Fibroblast of gingiva (primary cell): ENCODE results near the gene LRRFIP1.
A peak's percentile ranks its signal among the peaks of the same experiment; 100 is the strongest.
"Not testable (repeated sequence)": the region's sequence is repeated elsewhere in the genome, so short reads cannot be mapped to it uniquely, and the experiment has no call there.

Experiments used
- DNase-seq: peaks from one replicate; pipeline ENCODE4 v3.0.0-alpha.2; 2011; ENCODE audit warnings: low read depth

Gene LRRFIP1

GRCh38 chr2:237597196-237598145 is 29.9 kb upstream of the LRRFIP1 start:
- no peak for DNase-seq

GRCh38 chr2:237598468-237599208 is 28.7 kb upstream of the LRRFIP1 start:
- no peak for DNase-seq

- no peak for DNase-seq
Measured at GRCh38 chr2:237599465-237600110, 27.8 kb upstream of the LRRFIP1 start.

GRCh38 chr2:237600205-237600846 is 27.1 kb upstream of the LRRFIP1 start:
- peak; percentile 77 for DNase-seq

- DNase-seq = no peak
Measured at GRCh38 chr2:237601453-237602116, 25.8 kb upstream of the LRRFIP1 start.

GRCh38 chr2:237602409-237602808 is 25.0 kb upstream of the LRRFIP1 start:
- no peak for DNase-seq

GRCh38 chr2:237603049-237603717 is 24.2 kb upstream of the LRRFIP1 start:
- DNase-seq = no peak

- DNase-seq = no peak
Measured at GRCh38 chr2:237603718-237604362, 23.5 kb upstream of the LRRFIP1 start.

- DNase-seq = no peak
Measured at GRCh38 chr2:237604391-237604790, 23.0 kb upstream of the LRRFIP1 start.

- no peak for DNase-seq
Measured at GRCh38 chr2:237604960-237605359, 22.4 kb upstream of the LRRFIP1 start.

GRCh38 chr2:237606522-237606921 is 20.9 kb upstream of the LRRFIP1 start:
- DNase-seq = not testable (repeated sequence)

GRCh38 chr2:237612527-237613357 is 14.6 kb upstream of the LRRFIP1 start:
- no peak for DNase-seq

- no peak for DNase-seq
Measured at GRCh38 chr2:237613679-237614078, 13.7 kb upstream of the LRRFIP1 start.

GRCh38 chr2:237614151-237614720 is 13.2 kb upstream of the LRRFIP1 start:
- DNase-seq = no peak

- DNase-seq = no peak
Measured at GRCh38 chr2:237615631-237616249, 11.6 kb upstream of the LRRFIP1 start.

- no peak for DNase-seq
Measured at GRCh38 chr2:237616373-237616733, 11.0 kb upstream of the LRRFIP1 start.

- peak; percentile 79 for DNase-seq
Measured at GRCh38 chr2:237616734-237617586, 10.4 kb upstream of the LRRFIP1 start.

GRCh38 chr2:237617587-237617982 is 9.8 kb upstream of the LRRFIP1 start:
- DNase-seq = no peak
